Measurements from ENCODE around the gene BOLA1. TPM values are rescaled to one million over a fixed set of nuclear protein-coding genes. Genes with fewer than 3 reads are reported as not detected.

BOLA1 gene
- total and polyA plus RNA-seq, 2 of the 13 experiments (the other 11 are each of a cell fraction or from before 2014, with no cell fraction given) = 3.2 to 4.2 TPM

GRCh38 chr1:149899460-149900284 is at the start of gene BOLA1 (continued):
- peak; percentile 73; the same call in 1 of the 2 replicates for TF ChIP-seq ZHX2 (IDR thresholded peaks at IDR 0.05; ENCODE audit: low read depth)
- no peak for TF ChIP-seq ZHX2 (CRISPR knock-in tag; IDR thresholded peaks at IDR 0.05; ENCODE audit: borderline replicate concordance)
- peak; percentile 69 for TF ChIP-seq RBFOX2 (IDR thresholded peaks at IDR 0.05; ENCODE audit: low read depth, low read length)
- no peak for TF ChIP-seq ZNF580 (CRISPR knock-in tag; IDR thresholded peaks at IDR 0.05; ENCODE audit: borderline replicate concordance, low read depth)
- TF ChIP-seq IKZF5 (CRISPR knock-in tag; IDR thresholded peaks at IDR 0.05) = 0 out of 2 replicates have a peak, but pooled peaks have one; percentile 45
- TF ChIP-seq ZNF337 (CRISPR knock-in tag; IDR thresholded peaks at IDR 0.05; ENCODE audit: borderline replicate concordance, low read depth) = no peak
- TF ChIP-seq ZFP82 (CRISPR knock-in tag; IDR thresholded peaks at IDR 0.05; ENCODE audit: borderline replicate concordance) = 0 out of 2 replicates have a peak, but pooled peaks have one; percentile 77
- peak; percentile 68 for TF ChIP-seq PHF5A (CRISPR knock-in tag; IDR thresholded peaks at IDR 0.05; ENCODE audit: low read depth, unreplicated experiment)
- TF ChIP-seq TFE3 (CRISPR knock-in tag; IDR thresholded peaks at IDR 0.05) = peak; percentile 69
- peak; percentile 86 for TF ChIP-seq SUZ12 (IDR thresholded peaks at IDR 0.05; ENCODE audit: low read depth, low read length)
- TF ChIP-seq RAD21 (CRISPR knock-in tag; IDR thresholded peaks at IDR 0.05) = no peak
- TF ChIP-seq ATF4 (CRISPR knock-in tag; IDR thresholded peaks at IDR 0.05) = peak in 1 of 2 experiments; percentile 57; a peak in 1 of 4 replicates
- TF ChIP-seq PITX1 (CRISPR knock-in tag; IDR thresholded peaks at IDR 0.05) = no peak
- peak; percentile 76 for TF ChIP-seq ZFX (CRISPR knock-in tag; IDR thresholded peaks at IDR 0.05; ENCODE audit: low read depth)
- 0 out of 2 replicates have a peak, but pooled peaks have one; percentile 42 for TF ChIP-seq ELF3 (CRISPR knock-in tag; IDR thresholded peaks at IDR 0.05)
- no peak for TF ChIP-seq ZNF629 (CRISPR knock-in tag; conservative IDR thresholded peaks at IDR 0.05)
- 0 out of 2 replicates have a peak, but pooled peaks have one; percentile 23 for TF ChIP-seq SMAD3 (CRISPR knock-in tag; IDR thresholded peaks at IDR 0.05)
- peak; percentile 40; the same call in 1 of the 2 replicates for TF ChIP-seq KMT2A (CRISPR knock-in tag; IDR thresholded peaks at IDR 0.05)
- peak; percentile 79; the same call in 1 of the 2 replicates for TF ChIP-seq ZNF335 (CRISPR knock-in tag; IDR thresholded peaks at IDR 0.05)

All from HepG2 (cell line).